GM18873 (cell line): Measurements from ENCODE around the gene NFATC1.

ENCODE experiments used
- ATAC-seq: cut with Tn5 transposase; IDR thresholded peaks from one replicate; pipeline ENCODE4 v1.9.1; 2021; ENCODE audit warnings: mild to moderate bottlenecking, moderate library complexity, moderate number of reproducible peaks; ENCODE audit not compliant: unreplicated experiment, low FRiP score

NFATC1 gene

DNA sequence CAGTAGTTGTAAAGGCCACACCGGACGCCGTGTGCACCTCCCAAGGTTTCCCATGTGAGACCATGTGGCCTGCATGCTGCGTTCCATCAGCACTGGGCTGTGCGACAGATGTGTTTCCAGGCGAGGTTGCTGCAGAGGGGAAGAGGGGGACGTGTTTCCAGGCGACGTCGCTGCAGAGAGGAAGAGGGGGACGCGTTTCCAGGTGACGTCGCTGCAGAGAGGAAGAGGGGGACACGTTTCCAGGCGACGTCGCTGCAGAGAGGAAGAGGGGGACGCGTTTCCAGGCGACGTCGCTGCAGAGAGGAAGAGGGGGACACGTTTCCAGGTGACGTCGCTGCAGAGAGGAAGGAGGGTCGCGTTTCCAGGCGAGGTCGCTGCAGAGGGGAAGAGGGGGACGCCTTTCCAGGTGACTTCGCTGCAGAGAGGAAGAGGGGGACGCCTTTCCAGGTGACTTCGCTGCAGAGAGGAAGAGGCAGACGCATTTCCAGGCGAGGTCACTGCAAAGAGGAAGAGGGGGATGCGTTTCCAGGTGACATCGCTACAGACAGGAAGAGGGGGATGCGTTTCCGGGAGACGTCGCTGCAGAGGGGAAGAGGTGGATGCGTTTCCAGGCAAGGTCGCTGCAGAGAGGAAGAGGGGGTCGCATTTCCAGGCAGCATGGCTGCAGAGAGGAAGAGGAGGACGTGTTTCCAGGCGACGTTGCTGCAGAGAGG is 24.5 kb downstream of the NFATC1 start:
- ATAC-seq, result no peak

GRCh38 chr18:79421275-79421857 is 25.6 kb downstream of the NFATC1 start:
- no peak for ATAC-seq

- no peak for ATAC-seq
Measured at GRCh38 chr18:79422022-79422782, 26.5 kb downstream of the NFATC1 start.

GRCh38 chr18:79422783-79423165 is 27.0 kb downstream of the NFATC1 start:
- no peak for ATAC-seq

- ATAC-seq, result no peak
Measured at GRCh38 chr18:79423211-79424007, 27.7 kb downstream of the NFATC1 start.

- no peak for ATAC-seq
Measured at GRCh38 chr18:79424008-79424565, 28.4 kb downstream of the NFATC1 start.

DNA sequence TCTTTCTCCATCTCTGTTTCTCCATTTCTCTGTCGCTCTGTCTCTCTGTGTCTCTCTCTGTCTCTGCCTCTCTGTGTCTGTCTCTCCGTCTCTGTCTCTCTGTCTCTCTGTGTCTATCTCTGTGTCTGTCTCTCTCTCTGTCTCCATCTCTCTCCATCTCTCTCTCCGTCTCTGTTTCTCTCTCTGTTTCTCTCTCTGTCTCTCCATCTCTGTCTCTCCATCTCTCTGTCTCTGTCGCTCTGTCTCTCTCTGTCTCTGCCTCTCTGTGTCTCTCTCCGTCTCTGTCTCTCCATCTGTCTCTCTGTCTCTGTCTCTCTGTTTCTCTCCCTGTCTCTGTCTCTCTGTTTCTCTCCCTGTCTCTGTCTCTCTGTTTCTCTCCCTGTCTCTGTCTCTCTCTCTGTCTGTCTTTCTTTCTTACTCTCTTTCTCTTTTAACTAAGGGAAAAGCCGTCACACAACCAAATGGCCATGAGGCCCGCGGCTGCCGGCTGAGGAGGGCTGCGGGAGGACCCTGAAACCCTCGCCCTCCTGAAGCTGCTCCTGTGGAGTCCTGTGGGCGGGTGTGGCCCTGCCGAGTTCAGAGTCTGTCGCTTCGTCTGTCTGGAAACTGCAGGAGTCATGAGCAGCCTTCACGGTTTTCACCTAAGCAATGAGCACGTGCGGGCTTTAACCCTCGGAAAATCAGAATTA is 29.3 kb downstream of the NFATC1 start:
- ATAC-seq, result no peak

GRCh38 chr18:79425569-79425886 is 29.8 kb downstream of the NFATC1 start:
- ATAC-seq, result no peak

DNA sequence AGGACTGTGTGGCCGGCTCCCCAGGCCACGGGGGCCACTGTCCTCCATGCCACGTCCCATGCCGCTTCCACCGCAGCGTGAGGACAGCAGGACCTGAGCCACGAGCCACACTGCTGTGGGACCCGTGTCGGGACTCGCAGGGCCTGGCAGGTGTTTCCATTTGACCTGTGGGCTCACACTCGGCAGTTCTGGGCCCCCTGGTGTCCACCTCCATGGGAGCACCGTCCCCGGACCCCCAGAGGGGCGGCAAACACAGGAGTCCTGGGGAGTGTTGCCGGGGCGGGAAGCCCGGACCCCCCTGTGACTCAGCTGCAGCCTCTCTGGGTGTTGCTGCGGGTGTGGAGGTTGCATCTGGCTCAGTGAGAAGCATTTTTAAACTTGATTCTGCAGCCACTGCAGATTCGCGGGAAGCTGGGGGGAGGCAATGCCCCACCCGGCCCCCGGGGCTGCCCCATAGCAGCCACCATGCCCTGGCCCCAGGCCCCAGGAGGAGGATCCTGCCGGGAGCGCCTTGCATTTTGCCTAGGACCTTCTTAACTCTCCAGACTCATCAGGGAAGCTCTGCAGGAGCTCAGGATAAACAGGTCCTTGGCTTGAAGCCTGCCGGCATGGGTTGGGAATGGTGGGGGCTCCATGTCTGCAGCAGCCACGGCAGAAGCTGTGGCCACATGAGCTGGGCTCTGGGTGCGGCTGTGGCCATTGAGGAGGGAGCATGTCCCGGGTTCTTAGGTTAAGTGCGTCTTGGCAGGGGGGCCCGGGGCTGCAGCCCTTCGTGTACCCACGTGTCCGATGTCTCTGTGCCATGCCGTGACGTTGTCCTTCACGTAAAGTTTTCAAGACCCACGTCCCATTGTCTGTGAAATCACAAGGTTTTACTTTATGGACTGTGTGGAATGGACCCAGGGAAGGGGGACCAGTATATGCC is 30.9 kb downstream of the NFATC1 start:
- ATAC-seq, result no peak

DNA sequence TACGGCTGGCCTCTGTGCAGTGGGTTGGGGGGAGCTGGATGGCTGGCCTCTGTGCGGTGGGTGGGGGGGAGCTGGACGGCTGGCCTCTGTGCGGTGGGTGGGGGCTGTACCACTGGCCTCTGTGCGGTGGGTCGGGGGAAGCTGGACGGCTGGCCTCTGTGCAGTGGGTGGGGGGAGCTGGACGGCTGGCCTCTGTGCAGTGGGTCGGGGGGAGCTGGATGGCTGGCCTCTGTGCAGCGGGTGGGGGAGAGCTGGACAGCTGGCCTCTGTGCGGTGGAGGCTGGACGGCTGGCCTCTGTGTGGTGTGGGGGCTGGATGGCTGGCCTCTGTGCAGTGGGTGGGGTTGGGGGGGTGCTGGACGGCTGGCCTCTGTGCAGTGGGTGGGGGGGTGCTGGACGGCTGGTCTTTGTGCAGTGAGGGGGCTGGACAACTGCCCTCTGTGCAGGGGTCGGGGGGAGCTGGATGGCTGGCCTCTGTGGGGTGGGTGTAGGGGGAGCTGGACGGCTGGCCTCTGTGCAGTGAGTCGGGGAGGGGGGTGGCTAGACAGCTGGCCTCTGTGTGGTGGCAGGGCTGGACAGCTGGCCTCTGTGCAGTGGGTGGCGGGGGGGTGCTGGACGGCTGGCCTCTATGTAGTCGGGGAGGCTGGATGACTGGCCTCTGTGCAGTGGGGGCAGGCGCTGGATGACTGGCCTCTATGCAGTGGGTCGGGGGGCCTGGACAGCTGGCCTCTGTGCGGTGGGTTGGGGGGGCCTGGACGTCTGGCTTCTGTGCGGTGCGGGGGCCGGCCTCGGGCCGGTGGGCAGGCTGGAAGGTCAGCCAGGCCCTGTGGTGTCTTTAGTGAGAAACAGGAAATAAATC is 31.9 kb downstream of the NFATC1 start:
- ATAC-seq, result no peak

GRCh38 chr18:79428287-79428686 is 32.6 kb downstream of the NFATC1 start:
- ATAC-seq, result no peak

DNA sequence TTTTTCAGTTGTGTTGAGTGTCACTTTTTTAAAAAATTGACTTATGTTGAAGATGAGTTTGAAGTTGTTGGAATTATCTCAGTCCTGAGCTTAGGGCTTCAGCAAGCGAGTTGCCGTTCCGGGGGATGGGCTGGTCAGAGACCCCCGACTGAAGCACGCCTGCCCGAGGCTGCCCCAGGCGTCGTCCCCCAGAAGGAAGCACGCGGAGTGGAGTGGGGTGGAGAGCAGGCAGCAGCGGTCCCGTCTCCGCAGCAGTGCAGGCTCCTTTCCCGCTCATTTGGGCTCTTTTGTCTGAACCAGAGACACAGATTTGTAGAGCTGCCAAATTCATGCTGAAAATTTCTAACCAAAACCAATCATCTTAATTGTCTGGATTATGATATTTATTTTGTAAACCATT is 33.7 kb downstream of the NFATC1 start:
- no peak for ATAC-seq

- ATAC-seq, result no peak
Measured at GRCh38 chr18:79429785-79430281, 34.1 kb downstream of the NFATC1 start.

DNA sequence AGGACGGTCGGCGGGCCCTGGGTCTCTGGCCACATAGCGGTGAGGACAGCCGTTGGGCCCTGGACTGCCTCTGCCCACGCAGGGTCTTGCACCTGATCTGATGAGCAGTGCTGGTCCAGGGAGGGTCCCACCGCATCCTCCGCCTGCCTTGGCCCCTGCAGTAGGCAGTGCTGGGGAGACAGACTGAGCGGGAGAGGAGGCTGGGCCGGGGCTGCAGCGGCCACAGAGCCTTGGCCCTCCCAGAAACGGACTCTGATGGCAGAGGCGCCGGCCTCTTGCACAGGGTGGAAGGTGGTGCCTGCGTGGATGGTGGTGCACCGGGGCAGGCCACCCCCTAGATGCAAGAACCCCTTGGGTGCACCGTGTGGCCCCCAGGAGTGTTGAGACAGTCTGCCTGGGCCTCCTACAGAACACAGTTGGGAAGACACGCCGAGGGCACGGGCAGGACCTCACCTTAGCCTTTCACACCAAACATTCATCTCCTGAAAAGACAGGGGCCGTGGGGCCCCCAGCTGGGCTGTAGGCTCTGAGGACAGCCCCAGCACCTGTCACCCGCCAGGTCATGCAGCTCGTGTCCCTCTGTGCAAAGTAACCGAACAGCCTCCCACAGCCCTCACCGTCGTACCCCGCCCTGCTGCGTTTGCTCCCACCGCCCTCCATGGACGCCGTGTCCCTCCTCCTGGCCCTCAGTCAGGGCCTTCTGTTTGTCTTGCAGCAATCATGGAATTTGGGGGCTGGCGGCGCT is 36.8 kb downstream of the NFATC1 start:
- no peak for ATAC-seq

- ATAC-seq, result no peak
Measured at GRCh38 chr18:79433431-79433830, 37.7 kb downstream of the NFATC1 start.

GRCh38 chr18:79434607-79435401 is 39.1 kb downstream of the NFATC1 start:
- no peak for ATAC-seq
